Fibroblast of pulmonary artery (primary cell): Measurements from ENCODE around the gene GGA1.

Experiments
- DNase-seq: peaks from one replicate; pipeline ENCODE4 v3.0.0-alpha.2; 2010; ENCODE audit warnings: low read depth
- H3K4me3 ChIP-seq: replicated peaks from 2 replicates; pipeline ENCODE4 v1.5.1; 2011; ENCODE audit warnings: low read depth, mild to moderate bottlenecking, control low read depth, low read length, moderate library complexity
- TF ChIP-seq, protein P1 (sequence below): IDR thresholded peaks from 2 replicates; pipeline ENCODE4 v1.5.1; 2011; ENCODE audit warnings: mild to moderate bottlenecking, control low read depth, low read length, inconsistent platforms; ENCODE audit errors: missing control alignments

GGA1 gene

DNA sequence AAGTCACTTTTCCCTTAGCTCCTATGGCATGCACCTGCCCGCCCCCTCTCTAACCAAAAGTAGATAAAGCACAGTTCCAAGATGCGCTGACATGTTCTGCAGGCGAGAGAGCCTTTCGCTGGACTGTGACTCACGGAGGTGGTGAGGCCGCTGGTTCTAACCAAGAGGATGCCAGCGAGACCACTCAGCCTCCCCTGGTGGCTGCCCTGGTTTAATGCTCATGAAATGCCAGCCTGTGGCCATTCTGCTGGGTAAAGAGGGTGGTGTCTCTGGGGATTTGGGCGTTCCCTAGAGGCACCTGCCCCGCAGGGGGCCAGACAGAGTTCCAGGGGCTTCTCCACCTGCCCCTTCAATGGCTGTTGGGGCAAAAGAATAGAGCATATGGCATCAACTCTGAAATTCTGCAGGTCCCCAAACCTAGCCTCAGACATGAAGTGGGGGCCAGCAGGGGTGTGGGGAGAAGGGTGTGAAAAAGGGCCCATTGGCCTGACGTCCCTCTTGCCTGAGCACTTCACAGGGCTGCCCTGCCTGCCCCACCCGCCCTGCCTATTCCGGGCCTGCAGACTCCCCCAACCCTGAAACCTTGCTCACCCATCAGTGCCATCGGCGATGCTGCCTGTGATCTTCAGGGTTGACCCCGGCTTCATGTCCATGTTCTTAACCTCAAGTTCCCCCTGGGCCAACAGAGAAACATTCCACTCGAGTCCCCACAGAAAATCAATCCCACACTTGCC is 37.2 kb upstream of the GGA1 start:
- DNase-seq, result no peak

DNA sequence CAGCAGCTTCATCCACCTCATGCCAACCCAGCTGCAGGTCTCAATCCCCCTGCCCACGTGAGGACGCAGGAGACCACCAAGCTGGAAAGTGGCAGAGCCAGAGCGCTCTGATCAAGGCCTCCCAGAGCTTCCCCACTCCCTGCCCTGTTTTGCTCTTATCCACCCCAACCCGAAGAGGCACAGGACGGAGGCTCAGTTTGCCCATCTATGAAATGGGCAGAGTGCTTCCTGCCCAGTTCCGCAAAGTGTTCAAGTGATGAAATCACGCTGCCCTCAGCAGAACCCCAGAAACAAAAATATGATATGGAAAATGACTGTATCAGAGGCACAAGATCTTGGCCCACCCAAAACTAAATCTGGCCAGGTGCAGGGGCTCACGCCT is 36.7 kb upstream of the GGA1 start:
- no peak overlapping the region for H3K4me3 ChIP-seq
- TF ChIP-seq, protein P1, sequence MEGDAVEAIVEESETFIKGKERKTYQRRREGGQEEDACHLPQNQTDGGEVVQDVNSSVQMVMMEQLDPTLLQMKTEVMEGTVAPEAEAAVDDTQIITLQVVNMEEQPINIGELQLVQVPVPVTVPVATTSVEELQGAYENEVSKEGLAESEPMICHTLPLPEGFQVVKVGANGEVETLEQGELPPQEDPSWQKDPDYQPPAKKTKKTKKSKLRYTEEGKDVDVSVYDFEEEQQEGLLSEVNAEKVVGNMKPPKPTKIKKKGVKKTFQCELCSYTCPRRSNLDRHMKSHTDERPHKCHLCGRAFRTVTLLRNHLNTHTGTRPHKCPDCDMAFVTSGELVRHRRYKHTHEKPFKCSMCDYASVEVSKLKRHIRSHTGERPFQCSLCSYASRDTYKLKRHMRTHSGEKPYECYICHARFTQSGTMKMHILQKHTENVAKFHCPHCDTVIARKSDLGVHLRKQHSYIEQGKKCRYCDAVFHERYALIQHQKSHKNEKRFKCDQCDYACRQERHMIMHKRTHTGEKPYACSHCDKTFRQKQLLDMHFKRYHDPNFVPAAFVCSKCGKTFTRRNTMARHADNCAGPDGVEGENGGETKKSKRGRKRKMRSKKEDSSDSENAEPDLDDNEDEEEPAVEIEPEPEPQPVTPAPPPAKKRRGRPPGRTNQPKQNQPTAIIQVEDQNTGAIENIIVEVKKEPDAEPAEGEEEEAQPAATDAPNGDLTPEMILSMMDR, result no peak
- no peak for DNase-seq

More for the DNA sequence above, 37.2 kb upstream of the GGA1 start:
- no peak overlapping the region for H3K4me3 ChIP-seq
- TF ChIP-seq, protein P1, result peak; percentile 14

DNA sequence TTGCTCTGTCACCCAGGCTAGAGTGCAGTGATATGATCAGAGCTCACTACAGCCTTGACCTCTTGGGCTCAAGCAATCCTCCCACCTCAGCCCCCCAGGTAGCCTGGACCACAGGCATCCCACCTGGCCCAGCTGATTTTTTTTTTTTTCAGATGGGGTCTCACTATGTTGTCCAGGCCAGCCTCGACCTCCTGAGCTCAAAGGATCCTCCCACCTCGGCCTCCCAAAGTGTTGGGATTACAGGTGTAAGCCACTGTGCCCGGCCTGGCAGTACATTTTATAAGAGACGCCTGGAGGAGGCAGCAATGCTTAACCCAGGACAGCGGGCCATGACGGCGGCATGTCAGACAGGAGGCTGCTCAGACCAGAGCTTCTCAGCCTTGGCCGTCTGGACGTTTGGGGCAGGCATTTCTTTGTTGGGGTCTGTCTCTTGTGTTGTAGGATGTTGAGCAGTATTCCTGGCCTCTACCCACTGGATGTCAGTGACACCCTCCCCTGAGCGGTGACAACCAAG is 33.1 kb upstream of the GGA1 start:
- DNase-seq, result no peak
- TF ChIP-seq, protein P1, result no peak
- no peak overlapping the region for H3K4me3 ChIP-seq

- DNase-seq, result no peak
- TF ChIP-seq, protein P1, result no peak
- H3K4me3 ChIP-seq, result no peak overlapping the region
Measured at GRCh38 chr22:37578002-37578401, 30.6 kb upstream of the GGA1 start.

DNA sequence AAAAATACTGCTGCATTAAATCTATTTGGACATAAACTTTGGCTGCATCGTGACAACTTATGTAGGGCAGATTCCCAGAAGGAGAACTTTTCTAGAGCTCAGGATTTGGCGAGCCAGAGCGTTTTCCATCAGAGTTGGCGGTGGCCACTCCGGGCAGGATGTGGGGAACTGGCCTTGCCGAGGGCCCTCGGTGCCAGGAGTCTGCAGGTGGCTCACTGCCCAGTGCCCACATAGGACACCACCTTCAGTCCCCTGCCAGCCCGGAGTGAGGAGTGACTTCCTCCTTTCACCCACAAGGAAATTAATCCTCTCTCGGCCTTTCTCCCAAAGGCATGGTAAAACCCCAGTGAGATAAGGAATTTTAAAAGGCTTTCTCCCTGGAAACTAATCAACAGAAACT is 27.1 kb upstream of the GGA1 start:
- TF ChIP-seq, protein P1, result no peak
- DNase-seq, result no peak
- H3K4me3 ChIP-seq, result no peak overlapping the region

GRCh38 chr22:37582526-37582925 is 26.1 kb upstream of the GGA1 start:
- no peak for DNase-seq

More at GRCh38 chr22:37582526-37582925, 26.1 kb upstream of the GGA1 start:
- H3K4me3 ChIP-seq, result no peak overlapping the region
- TF ChIP-seq, protein P1, result no peak
